Fibroblast of lung (primary cell): Measurements from ENCODE around the gene SHISAL1.

ENCODE experiments used
- EZH2 ChIP-seq: IDR thresholded peaks from 2 replicates; pipeline ENCODE4 v1.5.1; 2012; ENCODE audit warnings: low read length, control low read depth, mild to moderate bottlenecking; ENCODE audit errors: missing control alignments
- TF ChIP-seq, protein P1 (sequence below), 2 donors: IDR thresholded peaks in 1 of 2; conservative IDR thresholded peaks in 1 of 2; 1 replicate in 1 of 2; 2 replicates in 1 of 2; pipeline ENCODE4 v1.5.1; 2011 to 2012; ENCODE audit warnings: low read length in 2 of 2, control low read depth in 1 of 2, inconsistent platforms in 1 of 2, low read depth in 1 of 2, mild to moderate bottlenecking in 1 of 2

DNA sequence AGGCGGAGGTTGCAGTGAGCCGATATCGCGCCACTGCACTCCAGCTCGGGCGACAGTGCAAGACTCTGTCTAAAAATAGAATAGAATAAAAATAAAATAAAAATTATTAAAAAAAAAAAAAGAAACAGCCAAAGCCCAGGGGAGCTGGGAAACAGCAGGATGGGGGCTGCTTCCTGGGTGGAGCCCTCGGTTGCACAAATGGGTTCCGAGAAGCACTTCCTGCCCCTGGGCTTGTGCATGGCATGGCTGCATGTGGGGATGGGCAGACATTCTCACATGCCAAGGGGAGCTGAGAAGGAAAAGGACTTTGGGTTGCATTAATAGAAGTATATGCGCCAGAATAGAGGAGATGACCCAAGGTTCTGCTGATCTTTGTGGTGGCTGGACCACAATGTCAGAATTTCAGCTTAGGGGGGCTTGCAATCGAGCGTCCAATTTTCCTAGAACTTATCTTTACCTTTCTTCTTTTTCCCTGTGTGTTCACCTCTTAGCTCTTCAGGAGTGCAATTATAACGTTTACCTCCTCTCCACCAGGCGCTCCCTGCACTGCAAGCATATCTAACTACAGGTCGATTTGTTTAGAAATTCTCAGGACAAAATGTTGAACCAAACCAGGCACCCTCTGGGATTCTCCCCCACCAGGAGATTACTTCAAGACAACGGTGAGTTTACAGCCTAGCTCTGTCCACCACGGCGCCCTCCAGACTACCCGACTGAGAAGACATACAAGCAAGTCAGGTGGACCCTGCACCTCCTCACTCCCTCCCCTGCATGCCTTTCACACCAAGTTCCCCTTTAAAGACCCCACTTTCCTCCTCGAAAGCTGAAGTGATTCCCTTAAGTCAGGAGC lies 53.2 kb downstream of the SHISAL1 start:
- TF ChIP-seq, protein P1, sequence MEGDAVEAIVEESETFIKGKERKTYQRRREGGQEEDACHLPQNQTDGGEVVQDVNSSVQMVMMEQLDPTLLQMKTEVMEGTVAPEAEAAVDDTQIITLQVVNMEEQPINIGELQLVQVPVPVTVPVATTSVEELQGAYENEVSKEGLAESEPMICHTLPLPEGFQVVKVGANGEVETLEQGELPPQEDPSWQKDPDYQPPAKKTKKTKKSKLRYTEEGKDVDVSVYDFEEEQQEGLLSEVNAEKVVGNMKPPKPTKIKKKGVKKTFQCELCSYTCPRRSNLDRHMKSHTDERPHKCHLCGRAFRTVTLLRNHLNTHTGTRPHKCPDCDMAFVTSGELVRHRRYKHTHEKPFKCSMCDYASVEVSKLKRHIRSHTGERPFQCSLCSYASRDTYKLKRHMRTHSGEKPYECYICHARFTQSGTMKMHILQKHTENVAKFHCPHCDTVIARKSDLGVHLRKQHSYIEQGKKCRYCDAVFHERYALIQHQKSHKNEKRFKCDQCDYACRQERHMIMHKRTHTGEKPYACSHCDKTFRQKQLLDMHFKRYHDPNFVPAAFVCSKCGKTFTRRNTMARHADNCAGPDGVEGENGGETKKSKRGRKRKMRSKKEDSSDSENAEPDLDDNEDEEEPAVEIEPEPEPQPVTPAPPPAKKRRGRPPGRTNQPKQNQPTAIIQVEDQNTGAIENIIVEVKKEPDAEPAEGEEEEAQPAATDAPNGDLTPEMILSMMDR (conservative IDR thresholded peaks at IDR 0.05 in 1 of 2, IDR thresholded peaks at IDR 0.05 in 1 of 2; ENCODE audit: low read depth in 1 of 2, low read length in 2 of 2): no peak
- TF ChIP-seq EZH2: no peak
